Daoy (cell line): ENCODE results near the gene CEP250. TPM values are rescaled to one million over a fixed set of nuclear protein-coding genes. Genes with fewer than 3 reads are reported as not detected.
"Not testable (repeated sequence)": the region's sequence is repeated elsewhere in the genome, so short reads cannot be mapped to it uniquely, and the experiment has no call there.

Experiments used
- DNase-seq: peaks from one replicate; pipeline ENCODE4 v3.0.0-alpha.2; 2015; ENCODE audit warnings: low read depth
- total RNA-seq: library from RNA; depleted of rRNA; stranded (reverse); fragments of >200 nt; shearing (Covaris generic); gene quantifications from 2 replicates; pipeline ENCODE4 v1.2.3, GENCODE V29; 2014

Gene CEP250
- total RNA-seq, 1 experiment from 2014 or later, result 18.4 TPM

DNA sequence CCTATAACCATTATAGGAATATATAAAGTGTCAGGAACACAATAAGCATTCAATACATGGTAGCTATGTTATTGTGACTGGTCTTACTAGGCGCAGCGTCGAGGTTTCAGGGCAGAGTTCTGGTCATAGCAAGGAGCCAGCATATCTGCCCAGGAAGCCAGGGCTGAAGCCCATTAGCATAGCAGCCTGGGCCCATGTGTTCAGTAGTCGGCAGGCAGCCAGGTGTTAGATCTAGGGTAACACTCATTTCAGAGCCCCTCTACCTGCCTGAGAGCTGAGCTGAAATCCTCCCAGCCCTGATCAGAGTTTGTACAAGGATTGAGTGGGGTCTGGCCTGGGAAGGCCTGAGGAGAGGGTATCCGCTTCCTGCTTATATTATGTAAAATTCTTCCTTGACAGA is 41.9 kb downstream of the CEP250 start:
- no peak for DNase-seq

DNA sequence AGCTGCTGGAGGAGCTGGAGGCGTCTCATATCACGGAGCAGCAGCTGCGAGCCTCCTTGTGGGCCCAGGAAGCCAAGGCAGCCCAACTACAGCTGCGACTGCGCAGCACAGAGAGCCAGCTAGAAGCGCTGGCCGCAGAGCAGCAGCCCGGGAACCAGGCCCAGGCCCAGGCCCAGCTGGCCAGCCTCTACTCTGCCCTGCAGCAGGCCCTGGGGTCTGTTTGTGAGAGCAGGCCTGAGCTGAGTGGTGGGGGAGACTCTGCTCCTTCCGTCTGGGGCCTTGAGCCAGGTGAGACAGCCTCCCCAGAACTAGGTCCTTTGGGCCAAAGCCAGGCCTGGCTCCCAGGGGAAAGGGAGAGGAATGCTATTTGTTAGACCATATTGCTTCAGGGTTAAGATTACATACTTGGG is 42.4 kb downstream of the CEP250 start:
- no peak for DNase-seq

DNA sequence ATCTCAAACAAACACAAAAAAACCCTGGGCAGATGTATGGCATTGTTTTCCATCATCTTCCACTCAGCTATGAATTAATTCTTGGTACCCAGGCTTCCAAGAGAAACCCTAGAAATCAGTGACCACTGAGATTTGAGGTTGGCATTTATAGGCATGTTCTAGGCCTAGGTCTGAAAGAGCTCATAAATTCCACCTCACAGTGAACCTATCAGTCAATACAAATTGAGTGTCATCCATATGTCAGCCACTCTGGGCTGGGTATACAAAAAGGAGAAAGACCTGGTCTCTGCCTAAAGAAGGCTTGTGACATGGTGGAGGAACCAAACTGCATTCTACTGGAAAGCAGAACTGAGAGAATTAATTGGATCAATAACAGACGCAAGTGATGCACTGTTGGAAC is 43.9 kb downstream of the CEP250 start:
- no peak for DNase-seq

DNA sequence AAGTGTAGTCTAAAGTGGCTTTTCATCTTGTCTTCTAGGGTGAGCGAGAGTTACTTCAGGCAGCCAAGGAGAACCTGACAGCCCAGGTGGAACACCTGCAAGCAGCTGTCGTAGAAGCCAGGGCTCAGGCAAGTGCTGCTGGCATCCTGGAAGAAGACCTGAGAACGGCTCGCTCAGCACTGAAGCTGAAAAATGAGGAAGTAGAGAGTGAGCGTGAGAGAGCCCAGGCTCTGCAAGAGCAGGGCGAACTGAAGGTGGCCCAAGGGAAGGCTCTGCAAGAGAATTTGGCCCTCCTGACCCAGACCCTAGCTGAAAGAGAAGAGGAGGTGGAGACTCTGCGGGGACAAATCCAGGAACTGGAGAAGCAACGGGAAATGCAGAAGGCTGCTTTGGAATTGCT is 47.0 kb downstream of the CEP250 start:
- no peak for DNase-seq

DNA sequence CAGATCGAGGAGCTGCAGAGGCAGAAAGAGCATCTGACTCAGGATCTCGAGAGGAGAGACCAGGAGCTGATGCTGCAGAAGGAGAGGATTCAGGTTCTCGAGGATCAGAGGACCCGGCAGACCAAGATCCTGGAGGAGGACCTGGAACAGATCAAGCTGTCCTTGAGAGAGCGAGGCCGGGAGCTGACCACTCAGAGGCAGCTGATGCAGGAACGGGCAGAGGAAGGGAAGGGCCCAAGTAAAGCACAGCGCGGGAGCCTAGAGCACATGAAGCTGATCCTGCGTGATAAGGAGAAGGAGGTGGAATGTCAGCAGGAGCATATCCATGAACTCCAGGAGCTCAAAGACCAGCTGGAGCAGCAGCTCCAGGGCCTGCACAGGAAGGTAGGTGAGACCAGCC is 47.9 kb downstream of the CEP250 start:
- DNase-seq, result no peak

DNA sequence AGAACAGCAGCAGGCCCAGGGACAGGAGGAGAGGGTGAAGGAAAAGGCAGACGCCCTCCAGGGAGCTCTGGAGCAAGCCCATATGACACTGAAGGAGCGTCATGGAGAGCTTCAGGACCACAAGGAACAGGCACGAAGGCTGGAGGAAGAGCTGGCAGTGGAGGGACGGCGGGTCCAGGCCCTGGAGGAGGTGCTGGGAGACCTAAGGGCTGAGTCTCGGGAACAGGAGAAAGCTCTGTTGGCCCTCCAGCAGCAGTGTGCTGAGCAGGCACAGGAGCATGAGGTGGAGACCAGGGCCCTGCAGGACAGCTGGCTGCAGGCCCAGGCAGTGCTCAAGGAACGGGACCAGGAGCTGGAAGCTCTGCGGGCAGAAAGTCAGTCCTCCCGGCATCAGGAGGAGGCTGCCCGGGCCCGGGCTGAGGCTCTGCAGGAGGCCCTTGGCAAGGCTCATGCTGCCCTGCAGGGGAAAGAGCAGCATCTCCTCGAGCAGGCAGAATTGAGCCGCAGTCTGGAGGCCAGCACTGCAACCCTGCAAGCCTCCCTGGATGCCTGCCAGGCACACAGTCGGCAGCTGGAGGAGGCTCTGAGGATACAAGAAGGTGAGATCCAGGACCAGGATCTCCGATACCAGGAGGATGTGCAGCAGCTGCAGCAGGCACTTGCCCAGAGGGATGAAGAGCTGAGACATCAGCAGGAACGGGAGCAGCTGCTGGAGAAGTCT is 48.6 kb downstream of the CEP250 start:
- DNase-seq, result no peak

DNA sequence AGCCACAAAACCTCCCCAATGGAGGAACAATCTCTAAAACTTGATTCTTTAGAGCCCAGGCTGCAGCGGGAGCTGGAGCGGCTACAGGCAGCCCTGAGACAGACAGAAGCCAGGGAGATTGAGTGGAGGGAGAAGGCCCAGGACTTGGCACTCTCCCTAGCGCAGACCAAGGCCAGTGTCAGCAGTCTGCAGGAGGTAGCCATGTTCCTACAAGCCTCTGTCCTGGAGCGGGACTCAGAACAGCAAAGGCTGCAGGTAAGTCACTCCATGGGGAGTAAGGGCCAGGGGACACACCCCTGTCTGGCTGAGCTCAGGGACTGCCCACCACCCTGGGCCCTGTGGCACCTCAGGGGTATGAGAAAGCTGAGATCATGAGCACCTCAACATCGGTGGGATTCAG is 49.4 kb downstream of the CEP250 start:
- no peak for DNase-seq

DNA sequence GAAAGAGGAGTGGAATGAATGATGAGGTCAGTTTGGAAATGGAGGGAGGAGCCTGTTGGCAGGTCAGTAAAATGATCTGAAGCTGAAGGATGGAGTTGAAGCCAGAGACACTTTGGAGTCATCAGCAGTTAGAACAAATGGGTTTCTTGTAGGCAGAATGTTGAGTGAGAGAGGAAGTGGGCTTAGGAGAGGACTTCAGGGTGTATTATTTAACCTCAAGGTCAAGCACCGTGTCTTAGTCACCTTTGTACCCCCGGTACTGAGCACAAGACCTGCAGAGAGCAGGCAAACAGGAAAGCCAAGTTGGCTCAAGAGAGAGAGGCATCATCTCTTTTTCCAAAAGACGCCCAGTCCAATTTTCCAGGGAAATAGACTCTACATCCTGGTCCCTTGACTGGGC is 50.8 kb downstream of the CEP250 start:
- DNase-seq, result no peak

DNA sequence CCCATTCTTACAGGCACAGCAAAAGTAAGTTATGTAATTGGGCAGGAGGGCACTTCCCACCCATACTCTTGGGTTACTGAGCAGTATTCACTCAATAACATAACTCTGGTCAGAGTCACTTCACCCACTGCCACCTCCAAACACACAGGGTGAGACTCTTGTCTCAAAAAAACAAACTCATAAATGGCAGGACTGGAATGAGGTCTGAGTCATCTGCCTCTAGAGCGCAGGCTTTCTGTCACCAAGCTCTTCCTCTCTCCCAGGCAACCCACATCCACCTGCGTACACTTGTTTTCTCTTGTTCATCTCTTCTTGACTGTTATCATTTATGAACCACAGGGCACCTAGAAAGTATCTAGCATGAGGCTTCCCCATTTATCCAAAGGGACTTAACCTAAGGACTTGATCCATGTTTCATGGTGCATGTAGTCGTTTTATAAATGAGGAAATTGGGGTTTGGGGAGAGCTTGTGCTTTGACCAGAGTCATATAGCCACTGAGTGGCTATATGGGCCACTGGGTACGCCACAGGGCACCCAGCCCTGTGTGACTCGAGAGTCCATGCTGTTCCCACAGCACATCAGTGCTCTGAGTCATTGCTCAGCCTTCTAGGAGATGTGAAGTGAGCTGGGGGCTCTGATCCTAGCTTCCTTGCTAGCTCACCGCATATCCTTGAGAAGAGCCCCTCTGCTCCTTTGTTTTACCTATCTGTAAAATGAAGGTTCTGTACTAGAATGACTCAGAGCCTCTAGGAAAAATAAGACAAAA is 51.7 kb downstream of the CEP250 start:
- DNase-seq, result peak; percentile 21

DNA sequence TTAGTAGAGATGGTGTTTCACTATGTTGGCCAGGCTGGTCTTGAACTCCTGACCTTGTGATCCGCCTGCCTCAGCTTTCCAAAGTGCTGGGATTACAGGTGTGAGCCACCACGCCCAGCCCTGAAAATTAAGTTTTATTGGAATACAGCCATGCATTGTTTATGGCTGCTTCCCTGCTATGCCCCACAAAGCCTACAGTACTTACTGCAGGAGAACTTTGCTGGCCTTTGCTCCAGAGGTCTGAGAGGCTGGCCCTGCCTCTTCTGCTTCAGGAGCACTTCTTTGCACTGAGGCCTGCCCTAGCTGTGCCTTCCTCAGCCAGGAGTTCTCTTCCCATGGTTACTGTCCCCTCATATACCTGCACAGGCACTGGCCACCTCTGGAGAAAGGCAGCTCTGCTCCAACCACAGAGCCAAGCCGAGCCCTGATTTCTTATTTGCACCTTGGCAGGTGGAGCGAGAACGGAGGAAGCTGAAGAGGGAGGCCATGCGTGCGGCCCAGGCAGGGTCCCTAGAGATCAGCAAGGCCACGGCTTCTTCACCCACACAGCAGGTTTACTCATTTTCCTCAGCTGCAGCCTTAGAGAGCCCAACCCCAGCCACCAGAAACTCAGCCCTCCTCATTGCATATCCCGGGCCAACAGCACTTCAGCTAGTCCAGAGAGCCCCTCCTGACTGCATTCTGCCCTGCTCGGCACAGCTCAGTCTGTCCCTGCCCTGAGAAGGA is 53.3 kb downstream of the CEP250 start:
- no peak for DNase-seq

DNA sequence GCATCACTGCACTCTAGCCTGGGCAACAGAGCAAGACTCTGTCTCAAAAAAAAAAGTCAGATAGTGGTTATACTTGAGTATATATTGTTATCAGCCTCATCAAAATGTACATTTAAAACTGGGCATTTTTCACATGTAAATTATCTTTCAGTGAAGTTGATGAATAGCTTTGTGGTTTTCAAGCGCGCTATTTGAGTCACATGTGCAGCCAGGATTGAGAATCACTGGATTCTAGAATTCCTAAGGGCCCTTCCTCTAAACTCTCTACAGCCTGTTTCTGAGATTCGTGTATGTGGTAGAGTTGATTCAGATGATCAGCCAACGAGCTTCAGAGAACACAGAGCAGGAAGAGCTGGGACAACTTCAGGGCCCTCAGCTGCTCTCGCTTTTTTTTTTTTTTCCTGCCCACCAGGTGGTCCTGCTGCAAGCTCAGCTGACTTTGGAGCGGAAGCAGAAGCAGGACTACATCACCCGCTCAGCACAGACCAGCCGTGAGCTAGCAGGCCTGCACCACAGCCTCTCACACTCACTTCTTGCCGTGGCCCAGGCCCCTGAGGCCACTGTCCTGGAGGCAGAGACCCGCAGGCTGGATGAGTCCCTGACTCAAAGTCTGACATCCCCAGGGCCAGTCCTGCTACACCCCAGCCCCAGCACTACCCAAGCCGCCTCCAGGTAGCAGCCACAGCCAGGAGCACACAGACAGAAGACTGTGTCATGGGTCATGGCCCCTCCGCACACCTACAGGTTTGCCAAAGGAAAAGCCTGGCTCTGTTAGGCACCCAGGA is 55.7 kb downstream of the CEP250 start:
- DNase-seq, result no peak

DNA sequence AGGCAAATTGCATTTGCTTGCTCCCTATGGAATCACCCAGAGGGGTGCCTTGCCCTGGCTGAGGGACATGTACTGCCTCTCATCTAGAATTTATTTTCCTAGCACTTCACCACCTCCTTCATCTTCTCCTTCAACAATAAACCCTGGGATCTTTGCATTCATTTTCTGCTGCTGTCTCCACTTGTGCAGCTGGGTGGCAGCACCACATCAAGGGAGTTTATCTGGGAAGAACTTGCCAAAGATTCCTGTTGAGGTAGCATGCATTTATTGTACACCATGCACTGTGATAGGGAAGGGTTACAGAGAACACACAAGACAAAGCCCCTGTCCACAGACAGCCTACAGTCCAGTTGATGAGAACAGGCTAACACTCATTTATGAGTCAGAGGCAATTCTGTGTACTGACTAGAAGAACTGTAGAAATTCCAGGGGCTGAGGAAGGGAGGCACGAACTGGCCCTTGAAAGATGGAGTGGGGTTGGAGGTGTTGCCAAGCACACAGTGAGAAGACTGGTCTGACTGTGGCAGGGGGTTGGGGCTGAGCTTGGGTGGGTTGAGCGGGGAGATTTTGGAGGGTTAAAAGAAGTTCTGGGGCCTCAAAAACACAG is 56.5 kb downstream of the CEP250 start:
- peak; percentile 30 for DNase-seq

DNA sequence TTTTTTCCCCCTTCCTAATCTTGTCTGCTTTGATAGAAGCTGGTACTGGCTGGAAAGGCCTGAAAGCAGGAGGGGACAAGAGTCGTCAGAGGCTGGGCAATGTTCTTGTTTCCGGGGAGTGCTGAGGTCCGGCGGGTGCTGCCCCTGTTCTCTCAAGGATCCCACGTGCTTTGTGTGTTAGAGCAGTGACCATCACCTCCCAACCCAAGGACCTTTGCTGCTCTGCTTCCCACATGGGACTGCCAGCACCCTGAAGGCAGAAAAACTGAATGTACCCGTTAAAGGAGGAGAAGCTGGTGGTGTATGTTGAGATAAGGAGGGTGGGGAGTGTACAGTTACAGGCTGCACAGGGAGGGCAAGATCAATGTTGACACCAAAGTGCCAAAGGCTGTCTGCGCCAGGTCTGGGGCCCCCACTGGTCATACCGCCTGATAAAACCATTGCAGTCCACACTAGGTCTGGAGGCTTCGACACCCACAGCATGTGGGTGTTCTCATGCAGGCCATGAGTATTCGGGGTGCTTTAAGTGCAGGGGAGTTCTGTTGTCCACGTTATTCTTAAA is 59.1 kb downstream of the CEP250 start:
- DNase-seq, result no peak

DNA sequence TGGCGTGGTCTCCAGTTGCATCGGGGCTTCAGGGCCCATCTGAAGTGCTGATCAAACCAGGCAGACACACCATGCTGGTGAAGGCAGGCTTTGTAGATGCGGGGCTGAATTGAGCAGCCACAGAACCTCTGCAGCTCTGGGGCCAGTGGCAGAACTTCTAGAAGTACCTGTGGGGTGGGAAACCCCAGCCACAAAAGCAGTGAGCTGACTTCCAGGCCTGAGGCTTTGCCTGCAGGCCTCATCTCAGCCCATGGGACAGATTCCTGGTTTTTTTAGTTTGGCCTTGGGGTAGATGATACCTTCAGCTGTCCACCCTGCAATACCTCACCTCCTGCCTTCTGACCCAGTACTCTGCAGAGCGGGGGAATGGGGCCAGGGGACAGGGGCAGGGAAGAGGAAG is 59.9 kb downstream of the CEP250 start:
- DNase-seq, result no peak

DNA sequence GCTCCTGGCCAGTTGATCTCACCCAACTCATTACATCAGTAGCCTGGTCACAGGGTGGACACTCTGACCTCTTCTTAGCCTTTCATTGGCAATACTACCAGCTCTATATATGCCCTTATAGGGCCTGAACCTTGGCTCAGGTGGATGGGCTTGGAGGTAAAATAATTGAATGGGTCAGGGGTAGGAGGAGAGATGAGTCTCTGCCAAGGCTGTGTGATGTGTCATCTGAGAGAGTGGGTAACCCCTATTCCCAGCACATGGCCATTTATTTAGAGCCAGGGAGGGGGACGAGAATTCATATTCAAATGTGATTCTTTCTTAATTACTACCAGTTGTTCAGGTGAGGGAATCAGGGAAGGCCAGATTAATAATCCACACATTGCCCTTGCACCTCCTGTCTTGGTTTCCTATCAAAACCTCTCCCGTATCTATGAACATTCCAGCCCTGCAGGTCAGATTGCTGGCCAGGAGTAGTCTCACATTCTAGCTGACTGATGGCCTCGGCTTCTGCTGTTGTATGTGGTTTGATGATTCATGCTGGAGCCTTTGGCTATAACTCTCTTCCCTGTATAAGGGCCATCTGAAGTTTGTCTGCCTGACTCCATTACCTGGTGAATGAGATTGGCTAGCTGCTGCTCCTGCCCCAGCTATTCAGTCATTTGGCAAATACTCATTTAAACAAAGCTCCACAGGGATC is 60.7 kb downstream of the CEP250 start:
- peak; percentile 86 for DNase-seq

DNA sequence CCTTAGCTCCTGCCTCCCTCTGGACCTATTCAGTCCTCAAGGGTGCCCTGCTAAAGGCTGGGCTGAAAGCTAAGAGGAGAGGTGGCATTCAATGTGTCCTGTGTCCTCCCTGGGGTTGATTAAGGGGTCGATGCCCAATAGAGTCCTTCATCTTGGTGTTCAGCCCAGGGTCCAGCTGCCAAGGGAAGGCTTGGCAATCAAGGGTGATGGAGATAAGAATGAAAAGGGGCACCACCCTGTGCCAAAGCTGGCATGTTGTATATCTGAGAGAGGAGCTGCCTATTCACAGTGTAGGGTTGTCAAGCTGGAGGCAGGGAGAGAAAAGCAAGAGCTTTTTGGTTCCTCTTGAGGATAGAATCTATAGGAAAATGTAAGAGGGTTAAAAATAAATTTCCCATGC is 61.7 kb downstream of the CEP250 start:
- DNase-seq, result no peak

DNA sequence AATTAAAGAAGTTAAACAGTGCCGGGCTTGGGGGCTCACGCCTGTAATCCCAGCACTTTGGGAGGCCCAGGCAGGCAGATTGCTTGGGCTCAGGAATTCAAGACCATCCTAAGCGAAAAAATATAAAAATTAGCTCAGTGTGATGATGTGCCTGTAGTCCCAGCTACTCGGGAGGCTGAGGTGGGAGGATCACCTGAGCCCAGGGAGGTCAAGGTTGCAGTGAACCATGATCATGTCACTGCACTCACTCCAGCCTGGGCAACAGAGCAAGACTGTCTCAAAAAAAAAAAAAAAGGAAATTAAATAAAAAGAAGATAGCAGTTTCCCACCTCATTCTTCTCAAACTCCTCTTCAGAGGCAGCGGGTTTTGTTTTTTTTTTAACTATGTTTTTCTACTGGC is 62.4 kb downstream of the CEP250 start:
- DNase-seq, result not testable (repeated sequence)

DNA sequence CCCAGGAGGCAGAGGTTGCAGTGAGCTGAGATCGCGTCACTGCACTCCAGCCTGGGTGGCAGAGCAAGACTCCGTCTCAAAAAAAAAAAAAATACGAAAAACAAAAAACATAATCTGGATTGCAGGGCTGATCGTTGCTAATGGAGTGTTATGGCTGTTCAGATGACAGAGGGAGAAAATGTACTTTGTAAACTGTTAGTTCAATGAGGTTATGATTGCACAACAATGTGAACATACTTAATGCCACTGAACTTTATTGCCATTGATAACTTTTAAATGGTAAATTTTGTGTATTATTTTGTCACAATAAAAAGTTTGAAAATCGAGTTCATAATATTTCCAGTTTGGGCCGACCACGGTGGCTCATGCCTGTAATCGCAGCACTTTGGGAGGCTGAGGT is 63.6 kb downstream of the CEP250 start:
- no peak for DNase-seq

DNA sequence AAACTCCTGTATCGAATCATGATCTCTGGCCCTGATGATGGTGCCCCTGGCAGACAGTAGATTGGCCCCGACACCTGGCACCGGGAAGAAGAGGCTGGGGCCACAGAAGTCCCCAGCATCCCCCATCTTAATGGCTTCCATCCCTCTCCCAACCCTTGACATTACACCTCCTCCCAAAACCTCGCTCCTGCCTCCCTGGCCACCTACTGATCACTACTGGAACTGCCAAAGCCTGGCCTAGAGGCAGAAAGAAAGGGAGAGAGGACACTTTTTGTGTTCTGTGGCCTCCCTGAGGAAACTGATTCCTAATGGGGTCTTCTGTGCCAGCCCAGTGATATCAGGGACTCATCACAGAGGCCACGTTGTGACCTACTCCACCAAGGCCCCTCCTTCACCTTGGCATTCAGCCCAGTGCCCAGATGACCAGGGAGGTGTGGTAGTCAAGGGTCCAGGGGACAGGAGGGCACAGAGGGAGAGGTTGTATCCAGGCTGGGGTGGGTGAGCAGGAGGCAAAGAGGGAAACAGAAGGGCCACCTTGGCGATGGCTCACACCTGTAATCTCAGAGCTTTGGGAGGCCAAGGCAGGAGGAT is 68.0 kb downstream of the CEP250 start:
- DNase-seq, result peak; percentile 16

DNA sequence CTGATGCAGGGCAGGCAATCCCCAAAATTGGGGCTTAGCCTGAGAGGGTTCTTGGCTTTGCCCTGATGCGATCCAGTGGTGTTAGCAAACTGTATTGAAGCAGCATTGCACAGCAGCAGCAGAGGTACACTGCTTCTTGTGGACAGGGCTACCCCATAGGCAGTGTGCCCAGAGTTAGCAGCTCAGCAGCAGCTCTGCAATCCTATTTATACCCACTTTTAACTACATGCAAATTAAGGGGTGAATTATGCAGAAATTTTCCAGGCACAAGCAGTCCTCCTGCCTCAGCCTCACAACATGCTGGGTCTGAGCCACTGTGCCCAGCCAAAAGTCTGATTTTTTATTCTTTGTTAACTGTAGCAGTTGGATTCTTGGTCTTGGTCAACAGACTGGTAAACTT is 70.2 kb downstream of the CEP250 start:
- no peak for DNase-seq
